ENCODE results near the gene NUP210L.
"Not testable (repeated sequence)": the region's sequence is repeated elsewhere in the genome, so short reads cannot be mapped to it uniquely, and the experiment has no call there.

- TF ChIP-seq CTCF (IDR thresholded peaks at IDR 0.05; ENCODE audit: low read depth, low read length, missing input control); MAX (IDR thresholded peaks at IDR 0.05); REST (IDR thresholded peaks at IDR 0.05); HNF4G (IDR thresholded peaks at IDR 0.05); SP1 (IDR thresholded peaks at IDR 0.05); GABPA (IDR thresholded peaks at IDR 0.05 in 1 of 2, conservative IDR thresholded peaks at IDR 0.05 in 1 of 2); YY1 (IDR thresholded peaks at IDR 0.05); ATF3 (IDR thresholded peaks at IDR 0.05); RAD21 (IDR thresholded peaks at IDR 0.05); TAF1 (conservative IDR thresholded peaks at IDR 0.05); FOXA2 (IDR thresholded peaks at IDR 0.05): not testable (repeated sequence)
Measured at GRCh38 chr1:154047436-154047835, 107.4 kb downstream of the NUP210L start.

All from liver (tissue), 3 donors.